Activated CD4-positive, alpha-beta T cell treated with anti-CD3 and anti-CD28 coated beads, Interleukin-2, amount 50 U/mL, for 48 hours (primary cell): ENCODE results near the gene FOXF1.

Experiments
- DNase-seq, 2 experiments: peaks; one replicate each; pipeline ENCODE4 v3.0.0-alpha.2; 2020

FOXF1 gene

DNA sequence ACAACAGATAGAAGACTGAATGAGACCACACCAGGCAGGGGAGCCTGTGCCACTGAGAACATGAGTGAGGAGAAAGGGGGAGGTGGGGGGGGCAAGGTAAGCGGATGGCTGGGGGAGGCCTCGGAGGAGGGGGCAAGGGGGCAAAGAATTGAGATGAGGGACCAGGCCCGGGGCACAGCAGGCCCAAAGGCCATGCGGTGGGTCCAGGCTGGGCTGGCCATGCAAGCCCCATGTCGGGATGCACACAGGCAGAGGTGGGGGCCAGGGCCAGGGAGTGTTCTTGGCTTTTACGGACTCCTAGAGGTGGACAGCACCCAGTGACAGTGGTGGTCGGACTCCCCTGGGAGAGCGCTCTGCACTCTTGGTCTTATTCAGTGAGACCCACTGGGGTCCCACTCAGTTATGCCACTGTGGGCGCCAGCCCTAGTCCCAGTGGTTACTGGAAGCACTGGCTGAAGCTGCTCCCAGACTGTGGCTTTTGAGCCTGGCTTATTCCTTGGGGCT, 49.5 kb downstream of the FOXF1 start:
- no peak for DNase-seq

DNA sequence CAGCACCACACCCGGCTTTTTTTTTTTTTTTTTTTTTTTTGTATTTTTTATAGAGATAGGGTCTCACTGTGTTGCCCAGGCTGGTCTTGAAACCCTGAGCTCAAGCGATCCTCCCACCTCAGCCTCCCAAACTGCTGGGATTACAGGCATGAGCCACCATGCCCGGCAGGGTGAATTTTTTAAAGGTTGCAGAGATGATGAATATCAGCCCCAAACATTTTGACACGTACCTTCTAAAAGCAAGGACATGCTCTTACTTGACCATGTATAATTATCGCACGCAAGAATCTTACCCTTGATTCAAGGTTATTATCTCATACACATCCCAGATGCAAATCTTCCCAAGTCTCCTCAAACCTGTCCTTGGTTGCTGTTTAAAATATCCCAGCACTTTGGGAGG, 52.0 kb downstream of the FOXF1 start:
- no peak for DNase-seq

DNA sequence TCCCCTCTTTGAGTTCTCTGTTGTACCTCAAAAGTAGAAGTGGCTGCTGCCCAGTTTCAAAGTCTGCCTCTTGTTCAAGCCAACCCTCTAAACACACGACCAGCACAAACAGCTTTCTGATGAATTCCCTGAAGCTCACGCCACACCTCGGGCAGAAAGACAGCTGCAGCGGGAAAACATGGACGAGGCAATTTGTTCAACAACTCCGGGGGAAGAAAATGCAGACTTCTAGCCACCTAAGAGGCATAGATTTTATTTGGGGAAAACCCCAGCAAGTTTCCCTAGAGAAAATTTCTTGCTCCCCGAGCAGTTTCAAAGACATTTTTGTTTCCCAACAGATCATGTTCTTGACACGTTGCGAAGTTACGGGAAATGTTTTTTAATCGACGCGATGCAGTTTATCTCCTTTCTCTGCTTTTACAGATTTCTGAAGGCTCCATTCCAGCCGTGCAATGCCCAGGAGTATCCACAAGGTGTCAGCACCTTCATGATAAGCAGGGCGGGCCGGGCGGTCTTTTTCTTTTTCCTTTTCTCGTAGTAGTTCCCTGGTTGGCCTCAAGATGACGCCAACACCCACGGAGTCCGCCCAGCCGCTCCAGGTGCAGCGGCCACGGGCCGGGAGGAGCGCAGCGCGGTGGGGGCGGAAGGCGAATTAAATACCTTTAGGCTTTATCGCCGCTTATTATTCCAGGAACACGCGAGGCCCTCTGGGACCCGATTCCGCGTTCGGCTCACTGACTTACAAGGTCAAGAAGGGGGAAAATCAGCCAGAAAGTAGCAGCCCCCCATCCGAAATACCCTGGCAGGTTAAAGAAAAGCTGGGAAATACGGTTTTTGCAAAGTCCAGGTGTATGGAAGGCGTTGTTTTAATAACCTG, 53.4 kb downstream of the FOXF1 start:
- DNase-seq: peak; percentile 91
